GM10248 (cell line): Measurements from ENCODE around the gene CENPX.

Experiments
- CTCF ChIA-PET: fragments of 300-600 bp; sonication (Branson Sonifier 250); formaldehyde crosslinking; extraction: SDS; loops from one replicate; lab custom pipeline; 2021; ENCODE audit warnings: antibody characterized with exemption; lab: Yijun Ruan, JAX
- POLR2A ChIA-PET: fragments of 350-650 bp; sonication (Branson Sonifier 250); formaldehyde crosslinking; extraction: SDS; loops from one replicate; lab custom pipeline; 2020; ENCODE audit warnings: antibody characterized with exemption; lab: Yijun Ruan, JAX
- DNase-seq: peaks from one replicate; pipeline ENCODE4 v3.0.0; 2012; ENCODE audit errors: extremely low spot score
- TF ChIP-seq, protein P1 (sequence below): IDR thresholded peaks from 2 replicates; pipeline ENCODE4 v1.5.1; 2012; ENCODE audit warnings: mild to moderate bottlenecking, low read depth; ENCODE audit errors: extremely low read depth, missing control alignments, control extremely low read depth

CENPX gene

DNA sequence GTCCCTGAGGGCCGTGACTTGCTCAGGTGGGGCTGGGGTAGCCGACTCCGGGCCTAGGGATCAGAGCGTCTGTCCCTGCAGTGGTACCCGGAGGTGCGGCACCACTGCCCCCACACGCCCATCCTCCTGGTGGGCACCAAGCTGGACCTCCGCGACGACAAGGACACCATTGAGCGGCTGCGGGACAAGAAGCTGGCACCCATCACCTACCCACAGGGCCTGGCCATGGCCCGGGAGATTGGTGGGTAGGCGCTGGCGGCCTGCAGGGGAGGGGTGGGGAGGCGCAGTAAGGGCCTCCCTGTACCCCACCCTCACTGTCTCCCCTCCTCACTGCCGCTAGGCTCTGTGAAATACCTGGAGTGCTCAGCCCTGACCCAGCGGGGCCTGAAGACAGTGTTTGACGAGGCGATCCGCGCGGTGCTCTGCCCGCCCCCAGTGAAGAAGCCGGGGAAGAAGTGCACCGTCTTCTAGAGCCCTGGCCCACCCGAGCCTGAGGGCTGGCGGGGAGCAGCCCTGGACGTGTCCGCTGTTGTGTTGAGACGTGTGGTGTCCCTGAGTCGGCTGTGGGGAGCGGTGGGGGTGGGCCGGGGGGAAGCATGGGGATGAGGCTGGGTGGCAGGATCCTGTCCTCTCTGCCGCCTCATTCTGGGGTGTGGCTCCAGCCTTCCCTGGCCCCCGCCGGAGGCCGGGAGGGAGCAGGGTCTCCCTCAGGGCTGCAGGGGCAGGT, 10.8 kb upstream of the CENPX start:
- CTCF ChIA-PET, result interaction anchor here (1.1 to 1.6 kb wide), 2 partner anchors 10 to 121 kb away, joined by 3 to 4 read pairs; partner anchors contain the start of gene LRRC45
- TF ChIP-seq, protein P1, sequence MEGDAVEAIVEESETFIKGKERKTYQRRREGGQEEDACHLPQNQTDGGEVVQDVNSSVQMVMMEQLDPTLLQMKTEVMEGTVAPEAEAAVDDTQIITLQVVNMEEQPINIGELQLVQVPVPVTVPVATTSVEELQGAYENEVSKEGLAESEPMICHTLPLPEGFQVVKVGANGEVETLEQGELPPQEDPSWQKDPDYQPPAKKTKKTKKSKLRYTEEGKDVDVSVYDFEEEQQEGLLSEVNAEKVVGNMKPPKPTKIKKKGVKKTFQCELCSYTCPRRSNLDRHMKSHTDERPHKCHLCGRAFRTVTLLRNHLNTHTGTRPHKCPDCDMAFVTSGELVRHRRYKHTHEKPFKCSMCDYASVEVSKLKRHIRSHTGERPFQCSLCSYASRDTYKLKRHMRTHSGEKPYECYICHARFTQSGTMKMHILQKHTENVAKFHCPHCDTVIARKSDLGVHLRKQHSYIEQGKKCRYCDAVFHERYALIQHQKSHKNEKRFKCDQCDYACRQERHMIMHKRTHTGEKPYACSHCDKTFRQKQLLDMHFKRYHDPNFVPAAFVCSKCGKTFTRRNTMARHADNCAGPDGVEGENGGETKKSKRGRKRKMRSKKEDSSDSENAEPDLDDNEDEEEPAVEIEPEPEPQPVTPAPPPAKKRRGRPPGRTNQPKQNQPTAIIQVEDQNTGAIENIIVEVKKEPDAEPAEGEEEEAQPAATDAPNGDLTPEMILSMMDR, result no peak
- no peak for DNase-seq
- POLR2A ChIA-PET, result no interaction called here

DNA sequence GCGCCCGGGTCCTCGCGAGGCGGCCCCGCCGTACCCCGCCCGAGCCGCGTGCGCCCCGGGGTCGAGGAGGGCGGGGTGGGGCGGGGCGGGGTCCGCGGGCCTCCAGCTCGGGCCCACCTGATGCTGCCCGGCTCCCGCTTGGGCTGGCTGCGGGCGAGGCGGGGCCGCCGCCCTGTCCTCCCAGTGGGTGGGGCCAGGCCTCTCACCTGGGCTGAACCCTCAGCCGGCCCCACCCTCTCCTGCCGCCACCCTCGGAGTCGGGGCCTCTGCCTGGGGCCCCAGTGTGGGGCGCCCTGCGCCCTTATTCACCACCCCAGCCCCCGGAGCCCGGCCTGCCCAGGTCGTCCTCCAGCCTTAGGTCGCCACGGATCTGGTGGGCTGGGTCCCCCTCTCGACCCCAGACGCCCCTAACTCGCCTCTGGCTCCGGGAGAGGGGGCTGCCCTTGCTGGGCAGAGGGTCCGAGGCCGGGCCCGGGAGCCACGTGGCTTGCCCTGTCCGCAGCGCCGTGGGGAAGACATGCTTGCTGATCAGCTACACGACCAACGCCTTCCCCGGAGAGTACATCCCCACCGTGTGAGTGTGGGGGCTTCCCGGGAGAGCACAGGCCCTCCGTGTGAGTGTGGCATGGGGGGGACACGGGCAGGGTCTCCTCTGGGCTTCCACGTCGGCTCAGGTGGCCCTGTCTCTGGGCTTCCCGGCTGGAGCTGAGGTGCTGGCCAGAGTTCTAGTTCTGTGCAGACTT, 9.4 kb upstream of the CENPX start:
- DNase-seq, result peak; percentile 67
- POLR2A ChIA-PET, result no interaction called here
- TF ChIP-seq, protein P1, result no peak
- CTCF ChIA-PET, result interaction anchor here (1.1 to 4.4 kb wide), 4 partner anchors 9 to 122 kb away, joined by 3 to 87 read pairs (median 12); partner anchors contain the start of gene LRRC45

- DNase-seq, result peak; percentile 68
- CTCF ChIA-PET, result interaction anchor here (1.2 to 9.3 kb wide), 10 partner anchors 8 to 261 kb away, joined by 3 to 87 read pairs (median 6); partner anchors contain the start of genes CENPX, DCXR and SLC16A3
- POLR2A ChIA-PET, result interaction anchor here (0.5 kb wide), 1 partner anchor 105 kb away, joined by 3 read pairs; no protein-coding TSS in a partner anchor
- TF ChIP-seq, protein P1, result no peak
Observed at GRCh38 chr17:82031303-82031884, 8.7 kb upstream of the CENPX start, which contains the start of gene RAC3. RAC3 (plus strand) TSS chr17:82031678; CDS start chr17:82031762, 84 bp downstream.

GRCh38 chr17:82030470-82031302, 8.0 kb upstream of the CENPX start:
- CTCF ChIA-PET, result interaction anchor here (0.6 to 9.3 kb wide), 51 partner anchors 9 to 523 kb away, joined by 3 to 87 read pairs (median 4); partner anchors contain the start of genes CENPX, DCXR, FASN and GPS1
- DNase-seq, result peak; percentile 86
- TF ChIP-seq, protein P1, result peak; percentile 96
- POLR2A ChIA-PET, result interaction anchor here (0.5 to 0.6 kb wide), 2 partner anchors 105 to 202 kb away, joined by 3 to 4 read pairs; no protein-coding TSS in a partner anchor

DNA sequence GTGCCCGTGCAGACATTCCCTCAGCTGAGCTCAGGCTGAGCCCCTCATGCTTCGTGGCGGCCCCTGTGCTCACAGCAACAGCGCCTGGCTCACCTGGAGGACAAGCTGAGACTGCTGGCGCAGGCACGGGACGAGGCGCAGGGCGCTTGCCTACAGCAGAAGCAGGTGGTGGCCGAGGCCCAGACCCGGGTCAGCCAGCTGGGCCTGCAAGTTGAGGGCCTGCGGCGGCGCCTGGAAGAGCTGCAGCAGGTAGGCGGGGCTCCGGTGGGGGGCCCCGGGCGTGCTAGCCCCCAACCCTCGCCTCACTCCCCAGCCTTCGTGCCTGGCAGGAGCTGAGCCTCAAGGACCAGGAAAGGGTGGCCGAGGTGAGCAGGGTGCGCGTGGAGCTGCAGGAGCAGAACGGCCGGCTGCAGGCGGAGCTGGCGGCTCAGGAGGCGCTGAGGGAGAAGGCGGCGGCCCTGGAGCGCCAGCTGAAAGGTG, 7.4 kb upstream of the CENPX start:
- no peak for DNase-seq
- CTCF ChIA-PET, result interaction anchor here (0.9 to 9.3 kb wide), 39 partner anchors 10 to 524 kb away, joined by 3 to 87 read pairs (median 5); partner anchors contain the start of genes DCXR, GPS1, OGFOD3 and PYCR1
- TF ChIP-seq, protein P1, result no peak
- POLR2A ChIA-PET, result no interaction called here
